GDM1 (cell line): ENCODE measurements around the gene GPR18.
"Not testable (repeated sequence)": the region's sequence is repeated elsewhere in the genome, so short reads cannot be mapped to it uniquely, and the experiment has no call there.

Source experiments
- DNase-seq: peaks from one replicate; lab custom pipeline; 2025; lab: John Stamatoyannopoulos, UW

Gene GPR18

DNA sequence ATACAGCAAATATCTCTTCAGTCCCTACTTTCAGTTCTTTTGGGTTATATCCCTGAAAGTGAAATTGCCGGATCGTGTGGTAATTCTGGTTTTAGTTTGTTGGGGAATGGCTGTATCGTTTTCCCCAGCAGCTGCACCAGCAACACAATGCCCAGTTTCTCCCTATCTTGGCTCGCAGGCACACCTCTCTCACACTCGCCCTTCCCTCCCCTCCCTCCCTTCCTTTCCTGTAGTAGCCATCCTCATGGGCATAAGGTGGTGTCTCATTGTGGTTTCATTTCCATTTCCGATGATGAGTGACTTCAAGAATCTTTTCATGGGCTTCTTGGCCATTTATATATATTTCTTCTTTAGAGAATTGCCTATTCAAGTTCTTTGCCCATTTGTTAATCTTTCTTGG, 8.6 kb upstream of the GPR18 start:
- DNase-seq = no peak

DNA sequence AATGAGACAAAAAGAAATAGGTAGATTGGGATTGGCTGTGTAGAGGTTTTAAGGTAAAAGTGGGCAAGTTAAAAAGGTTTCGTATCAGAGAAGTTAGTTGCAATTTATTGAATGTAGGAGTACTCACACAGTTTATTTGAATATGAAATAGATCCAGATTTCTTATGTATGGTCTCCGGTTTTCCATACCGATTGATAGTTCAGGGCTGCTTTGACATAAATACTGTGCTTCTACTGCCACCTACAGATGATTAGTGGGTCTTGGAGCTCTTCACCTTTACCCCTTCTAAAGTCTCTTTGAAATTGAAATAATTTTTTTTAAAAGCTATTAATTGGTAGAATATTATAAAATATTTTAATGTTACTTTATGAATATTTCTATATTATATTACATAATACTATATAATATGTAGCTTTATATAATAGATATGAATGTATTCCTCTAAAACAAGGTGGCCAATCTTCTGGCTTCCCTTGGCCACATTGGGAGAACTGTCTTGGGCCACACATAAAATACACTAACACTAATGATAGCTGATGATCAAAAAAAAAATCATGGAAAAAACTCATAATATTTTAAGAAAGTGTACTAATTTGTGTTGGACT, 7.7 kb upstream of the GPR18 start:
- DNase-seq = peak; percentile 28

DNA sequence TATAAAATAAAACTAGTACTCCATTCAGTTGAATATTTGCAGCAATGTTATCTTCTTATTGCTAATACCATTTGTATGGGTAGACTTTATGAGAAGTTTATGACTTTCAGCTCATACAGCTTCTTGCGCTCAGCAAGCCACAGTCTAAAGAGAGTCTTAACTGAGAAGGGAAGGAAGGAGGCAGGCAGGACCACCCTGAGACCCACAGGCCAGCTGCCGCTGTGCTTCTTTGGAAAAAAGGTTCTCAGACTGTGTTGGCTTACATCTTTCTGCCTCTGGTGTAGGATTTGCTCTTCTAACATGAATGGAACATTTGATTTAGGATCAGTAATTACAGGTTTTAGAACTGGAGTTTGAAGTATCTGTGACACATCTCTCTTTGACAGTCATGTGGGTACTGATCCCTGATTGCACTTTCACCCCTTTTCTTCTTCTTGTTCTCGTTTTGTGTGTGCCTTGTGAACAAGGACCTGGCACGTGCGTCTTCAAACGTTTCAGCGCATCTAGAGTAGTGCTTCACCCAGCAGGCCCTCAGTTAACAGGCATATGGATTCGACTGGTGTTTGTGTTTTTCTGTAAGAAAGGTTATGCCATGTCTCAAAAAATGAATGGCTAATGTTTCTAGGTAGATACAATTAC, 7.1 kb upstream of the GPR18 start:
- DNase-seq = no peak

DNA sequence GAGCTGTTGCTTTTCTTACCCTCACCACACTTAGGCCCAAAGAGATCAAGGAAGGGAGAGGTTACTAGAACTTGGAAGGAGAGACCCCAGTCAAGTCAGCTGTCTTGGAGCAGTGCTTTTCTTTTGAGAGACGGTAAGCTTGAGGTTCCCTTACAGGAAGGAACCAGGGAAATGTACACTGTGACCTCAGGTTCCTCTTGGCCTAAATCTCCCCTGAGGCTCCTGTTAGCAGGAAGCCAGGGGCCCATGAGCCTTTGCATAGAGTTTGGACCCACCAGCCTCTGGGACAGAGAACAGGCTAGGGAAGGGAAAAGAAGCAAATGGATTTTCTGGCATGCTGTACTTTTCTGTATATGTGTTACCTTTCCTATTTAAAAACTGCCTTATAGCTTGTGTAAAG, 5.9 kb upstream of the GPR18 start:
- DNase-seq = peak; percentile 76

DNA sequence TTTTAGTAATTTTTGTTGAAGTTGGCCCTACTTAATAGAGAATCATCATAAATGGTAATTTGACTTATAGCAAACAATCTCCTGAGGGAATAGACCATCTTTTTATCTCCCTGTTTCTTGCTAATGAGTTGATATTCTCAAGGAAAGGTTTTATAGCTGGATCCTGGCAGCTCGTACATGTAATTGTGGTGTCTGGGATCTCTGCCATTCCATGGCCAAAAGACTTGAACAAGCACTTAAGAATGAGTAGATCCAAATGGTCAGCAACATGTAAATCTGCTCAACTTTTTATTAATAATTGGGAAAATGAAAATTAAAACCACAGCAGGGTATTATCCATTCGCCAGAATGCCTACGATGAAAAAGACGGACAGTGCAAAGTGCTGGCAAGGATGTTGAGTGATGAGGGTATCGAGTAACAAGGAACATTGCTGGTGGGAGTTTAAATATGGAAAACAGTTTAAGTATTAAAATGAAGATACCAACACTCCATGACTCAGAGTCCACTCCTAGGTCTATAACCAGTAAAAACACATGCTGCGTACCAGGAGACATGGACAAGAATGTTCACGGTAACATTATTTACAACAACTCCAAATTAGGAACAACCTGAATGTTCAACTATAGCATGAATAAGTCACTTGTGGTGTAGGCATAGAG, 5.1 kb upstream of the GPR18 start:
- DNase-seq = no peak

DNA sequence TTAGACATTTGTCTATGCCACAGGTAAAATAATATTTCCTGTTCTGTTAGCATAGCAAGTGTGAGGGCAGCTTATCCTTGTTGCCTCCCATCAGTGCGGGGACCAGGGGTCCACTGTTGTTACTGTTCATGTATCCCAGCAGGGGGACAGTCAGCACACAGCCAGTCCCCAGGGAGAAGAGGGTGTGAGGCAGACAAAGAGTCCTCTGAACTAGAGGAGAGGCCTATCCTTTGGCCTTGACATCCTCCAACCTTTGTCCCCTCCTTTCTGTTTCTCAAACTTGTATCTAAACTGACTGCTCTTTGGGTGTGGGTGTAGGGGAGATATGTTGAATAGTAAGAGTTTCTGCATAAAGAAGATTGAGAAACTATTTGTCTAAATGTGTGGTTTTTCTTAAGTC, 2.9 kb upstream of the GPR18 start:
- no peak for DNase-seq

DNA sequence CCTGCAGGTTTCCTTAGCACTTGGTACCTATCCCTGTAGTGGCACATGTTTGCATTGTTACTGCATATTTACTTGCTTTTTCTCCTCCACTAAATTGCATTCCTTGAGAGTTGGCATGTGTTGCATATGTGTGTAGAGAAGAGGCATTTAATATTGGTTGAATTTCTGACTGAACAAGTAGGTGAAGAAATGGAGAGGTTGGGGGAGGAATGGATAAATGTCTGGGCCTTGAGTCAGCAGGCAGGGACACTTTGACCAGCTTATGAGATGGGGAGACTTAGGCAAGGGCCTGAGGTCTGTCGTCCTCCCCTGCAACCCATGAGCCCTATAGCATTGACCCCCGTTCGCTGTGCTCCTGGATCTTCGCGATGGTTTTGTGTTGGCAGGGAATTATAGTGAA, 2.0 kb upstream of the GPR18 start:
- DNase-seq = no peak

DNA sequence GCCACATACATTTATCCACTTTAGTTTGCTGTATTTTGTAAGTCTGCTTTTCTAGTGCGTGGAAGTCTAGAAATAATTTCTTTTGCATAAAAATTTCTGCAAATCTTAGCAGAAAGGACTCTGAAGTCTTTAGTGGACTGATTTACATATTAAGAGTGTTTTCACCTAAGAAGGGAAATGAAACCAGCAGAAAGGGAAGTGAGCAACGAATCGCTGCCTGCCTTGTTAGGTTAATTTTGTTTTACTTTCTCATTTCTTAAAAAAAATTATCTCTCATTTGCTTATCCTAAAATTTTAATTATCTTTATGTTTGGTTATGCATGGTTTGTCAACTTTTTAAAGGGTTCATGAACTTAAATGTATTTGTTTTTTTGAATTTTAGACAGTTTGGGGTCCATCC, 767 bp upstream of the GPR18 start:
- DNase-seq = no peak

DNA sequence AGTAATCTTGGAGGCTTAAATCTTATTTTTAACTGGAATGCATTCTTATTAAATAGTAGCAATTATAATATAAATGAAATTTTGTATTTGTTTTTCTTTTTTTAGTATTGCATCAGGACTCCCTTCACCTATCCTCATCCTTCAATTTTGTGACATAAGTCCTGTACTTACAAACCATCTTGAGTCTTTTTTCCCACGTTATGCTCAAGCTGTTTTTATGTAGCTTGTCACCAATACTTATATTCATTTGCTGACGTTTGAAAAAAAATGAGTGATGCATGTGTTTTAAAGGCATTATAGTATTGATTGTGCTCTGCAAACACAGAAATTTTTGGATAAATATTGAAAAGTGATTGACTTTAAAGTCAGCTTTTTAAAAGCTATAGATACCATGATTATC, 888 bp downstream of the GPR18 start:
- DNase-seq = no peak

DNA sequence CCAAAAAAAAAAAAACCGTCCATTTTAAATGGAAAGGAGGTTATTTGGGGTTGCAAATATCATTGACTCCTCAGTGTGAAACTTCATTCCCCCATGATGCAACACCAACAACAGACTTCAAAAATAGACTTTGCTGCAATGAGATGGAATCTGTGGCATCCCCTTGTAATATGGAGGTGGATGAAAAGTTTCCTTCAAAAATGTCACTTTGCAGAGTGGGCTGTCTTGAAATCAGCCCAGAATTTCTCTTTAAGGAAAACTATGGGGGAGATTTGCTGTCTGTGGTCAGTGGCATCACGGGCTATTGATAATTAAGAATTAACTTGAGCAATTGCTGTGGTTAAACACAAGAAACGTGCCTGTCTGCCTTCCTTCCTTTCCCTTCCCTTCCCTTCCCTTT, 1.5 kb downstream of the GPR18 start:
- DNase-seq = no peak

DNA sequence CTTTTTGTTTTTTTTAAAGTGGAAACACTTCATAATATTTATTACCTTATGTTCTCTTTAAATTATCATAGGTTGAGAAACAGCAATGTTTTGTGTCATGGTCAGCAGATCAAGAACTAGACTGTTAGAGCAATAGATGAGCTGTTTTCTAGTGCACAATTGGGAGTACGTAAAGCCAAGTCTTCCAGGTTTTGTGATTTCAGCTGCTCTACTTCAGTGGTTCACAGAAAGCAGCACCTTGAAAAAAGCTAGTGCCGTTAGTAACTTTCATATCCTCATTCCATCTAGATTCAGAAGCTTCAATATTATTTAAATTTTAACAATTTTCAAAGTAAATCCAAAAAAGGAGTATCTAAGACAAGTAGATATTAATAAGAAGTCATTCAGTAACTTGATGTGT, 1.9 kb downstream of the GPR18 start:
- no peak for DNase-seq

DNA sequence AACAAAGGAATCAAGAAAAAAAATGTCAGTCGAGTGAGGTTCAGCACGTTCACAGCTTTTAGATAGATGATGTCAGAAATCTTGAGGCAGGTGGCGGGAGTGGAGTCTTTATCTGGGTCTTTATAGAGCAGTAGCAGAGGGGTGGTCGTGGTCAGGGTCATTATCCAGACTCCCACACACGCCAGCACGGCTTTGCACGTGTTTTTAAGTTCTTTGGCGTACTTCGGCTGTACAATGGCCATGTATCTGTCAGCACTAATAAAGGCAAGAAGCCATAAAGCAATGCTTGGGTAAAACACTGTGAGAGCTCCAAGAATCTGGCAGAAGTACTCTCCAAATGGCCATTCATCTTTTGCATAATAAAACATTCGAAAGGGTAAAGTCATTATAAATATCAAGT, 2.9 kb downstream of the GPR18 start:
- no peak for DNase-seq

DNA sequence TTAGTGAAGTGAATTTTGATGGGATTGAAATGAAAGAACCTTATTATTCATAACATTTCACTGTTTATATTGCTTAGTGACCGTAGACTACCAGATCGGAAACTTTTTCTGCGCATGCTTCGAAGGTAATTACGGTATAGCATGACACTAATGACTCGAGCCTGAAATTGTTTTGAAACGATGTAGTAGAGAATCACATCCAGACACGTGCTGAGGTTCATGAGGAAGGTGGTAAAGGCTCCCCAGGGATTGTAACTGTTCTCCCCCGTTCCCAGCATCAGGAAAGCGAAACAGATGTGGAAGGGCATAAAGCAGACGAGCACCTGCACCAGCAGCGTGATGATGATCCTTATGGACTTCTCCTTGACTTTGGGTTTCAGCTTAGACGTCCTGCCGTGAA, 3.3 kb downstream of the GPR18 start:
- DNase-seq = no peak

DNA sequence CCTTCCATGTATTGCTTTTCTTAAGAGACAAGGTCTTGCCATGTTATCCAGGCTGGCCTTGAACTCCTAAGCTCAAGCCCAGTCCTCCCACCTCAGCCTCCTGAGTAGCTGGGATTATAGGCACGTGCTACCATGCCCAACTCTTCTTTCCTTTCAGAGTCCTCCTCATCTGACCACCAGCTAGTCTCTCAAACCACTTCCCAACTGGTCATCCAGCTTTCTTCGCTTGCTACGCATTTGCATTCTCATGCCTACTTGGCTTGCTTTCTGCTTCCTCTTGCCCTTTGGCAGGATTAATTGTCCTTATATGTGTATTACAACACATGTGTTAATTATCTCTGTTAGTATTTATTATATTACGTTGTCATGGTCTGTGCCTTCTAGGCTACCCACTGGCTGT, 6.3 kb downstream of the GPR18 start:
- DNase-seq = no peak

DNA sequence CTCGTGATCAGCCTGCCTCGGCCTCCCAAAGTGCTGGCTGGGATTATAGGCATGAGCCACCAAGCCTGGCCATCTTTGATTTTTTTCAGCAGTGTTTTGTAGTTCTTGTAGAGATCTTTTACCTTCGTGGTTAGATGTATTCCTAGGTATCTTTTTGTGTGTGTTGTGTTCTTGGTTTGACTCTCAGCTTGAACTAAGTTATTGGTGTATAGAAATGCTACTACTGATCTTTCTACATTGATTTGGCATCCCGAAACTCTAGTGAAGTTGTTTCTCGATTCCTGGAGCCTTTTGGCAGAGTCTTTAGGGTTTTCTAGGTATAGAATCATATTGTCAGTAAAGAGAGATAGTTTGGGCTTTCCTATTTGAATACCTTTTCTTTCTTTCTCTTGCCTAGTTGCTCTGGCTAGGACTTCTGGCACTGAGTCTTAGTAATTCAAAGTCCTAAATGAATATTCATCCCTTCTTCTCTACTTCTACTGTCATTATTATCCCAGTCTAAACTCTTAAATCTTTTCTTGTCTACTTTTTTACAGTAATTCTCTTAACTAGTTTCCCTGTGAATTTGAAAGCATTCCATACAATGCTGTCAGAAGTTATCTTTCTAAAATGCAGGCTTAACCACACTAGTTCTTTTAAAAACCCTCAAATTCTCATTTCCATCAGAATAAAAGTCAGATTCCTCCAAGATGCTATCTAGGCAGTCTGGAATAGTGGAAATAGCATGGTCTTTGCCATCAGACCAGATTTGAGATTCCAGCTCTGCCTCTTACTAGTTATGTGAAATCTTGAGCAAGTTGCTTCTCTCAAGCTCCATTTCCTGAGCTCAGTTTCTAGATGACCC, 7.0 kb downstream of the GPR18 start:
- no peak for DNase-seq

DNA sequence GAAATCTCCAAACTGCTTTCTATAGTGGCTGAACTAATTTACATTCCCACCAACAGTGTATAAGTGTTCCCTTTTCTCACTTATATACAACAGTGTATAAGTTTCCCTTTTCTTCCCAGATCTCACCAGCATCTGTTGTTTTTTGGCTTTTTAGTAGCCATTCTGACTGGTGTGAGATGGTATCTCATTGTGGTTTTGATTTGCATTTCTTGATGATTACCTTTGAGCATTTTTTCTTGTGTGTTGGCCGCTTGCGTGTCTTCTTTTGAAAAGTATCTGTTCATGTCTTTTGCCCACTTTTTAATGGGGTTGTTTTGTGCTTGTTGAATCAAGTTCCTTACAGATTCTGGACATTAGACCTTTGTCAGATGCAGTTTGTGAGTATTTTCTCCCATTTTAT, 8.6 kb downstream of the GPR18 start:
- DNase-seq = not testable (repeated sequence)

DNA sequence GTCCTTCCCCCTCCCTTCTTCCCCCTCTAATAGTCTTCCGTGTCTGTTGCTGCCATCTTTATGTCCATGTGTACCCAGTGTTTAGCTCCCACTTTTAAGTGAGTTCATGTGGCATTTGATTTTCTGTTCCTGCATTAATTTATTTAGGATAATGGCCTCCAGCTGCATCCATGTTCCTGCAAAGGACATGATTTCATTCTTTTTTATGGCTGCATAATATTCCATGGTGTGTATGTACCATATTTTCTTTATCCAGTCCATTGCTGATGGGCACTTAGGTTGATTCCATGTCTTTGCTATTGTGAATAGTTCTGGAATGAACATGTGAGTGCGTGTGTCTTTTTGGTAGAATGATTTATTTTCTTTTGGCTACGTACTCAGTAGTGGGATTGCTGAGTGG, 9.0 kb downstream of the GPR18 start:
- DNase-seq = not testable (repeated sequence)

DNA sequence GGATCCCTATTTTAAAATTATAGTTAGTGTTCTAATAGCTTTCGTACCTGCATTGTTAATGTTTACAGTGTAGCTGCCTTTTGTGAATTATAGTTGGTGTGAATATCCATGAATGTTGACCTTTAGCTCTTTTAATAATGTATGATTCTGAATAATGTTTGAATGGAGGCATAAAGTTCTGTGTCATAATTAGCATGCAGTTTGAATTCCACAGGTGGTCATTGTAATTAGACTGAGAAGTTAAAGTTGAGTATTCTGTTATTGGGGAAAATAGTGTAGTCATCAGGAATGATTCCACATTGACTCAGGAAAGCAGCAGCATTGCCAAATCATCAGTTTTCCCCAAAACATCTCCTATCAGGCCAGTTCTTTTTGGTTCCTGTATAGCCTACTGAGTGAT, 12.1 kb downstream of the GPR18 start:
- no peak for DNase-seq

DNA sequence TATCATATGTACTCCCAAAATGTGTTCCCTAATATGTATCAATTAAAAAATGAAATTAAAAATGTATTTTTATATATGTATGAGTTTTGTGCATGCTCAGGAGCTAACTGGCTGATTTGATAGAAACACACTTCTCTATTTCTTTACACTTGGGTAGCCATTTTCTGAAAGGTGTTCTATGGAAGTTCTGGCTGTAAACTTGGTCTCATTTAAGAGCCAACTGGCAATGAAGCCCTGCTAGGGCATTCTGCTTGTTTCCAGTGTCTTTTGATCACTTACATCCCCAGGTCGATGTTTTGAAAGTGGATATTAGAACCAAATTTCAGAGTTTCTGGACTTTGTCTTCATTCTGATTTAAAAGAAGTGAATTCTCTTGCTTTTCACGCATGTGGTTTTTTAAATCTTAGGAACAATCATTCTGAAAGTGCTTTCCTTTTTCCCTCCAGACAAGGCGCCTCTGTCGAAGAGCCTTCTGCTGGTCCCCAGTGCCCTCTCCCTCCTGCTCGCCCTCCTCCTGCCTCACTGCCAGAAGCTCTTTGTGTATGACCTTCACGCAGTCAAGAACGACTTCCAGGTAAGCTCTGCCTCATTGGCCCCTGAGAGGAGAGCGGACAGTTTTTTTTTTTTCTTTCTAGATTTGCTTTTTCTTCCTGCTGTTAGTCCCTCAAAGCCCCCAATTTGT, 20.1 kb downstream of the GPR18 start:
- DNase-seq = no peak

DNA sequence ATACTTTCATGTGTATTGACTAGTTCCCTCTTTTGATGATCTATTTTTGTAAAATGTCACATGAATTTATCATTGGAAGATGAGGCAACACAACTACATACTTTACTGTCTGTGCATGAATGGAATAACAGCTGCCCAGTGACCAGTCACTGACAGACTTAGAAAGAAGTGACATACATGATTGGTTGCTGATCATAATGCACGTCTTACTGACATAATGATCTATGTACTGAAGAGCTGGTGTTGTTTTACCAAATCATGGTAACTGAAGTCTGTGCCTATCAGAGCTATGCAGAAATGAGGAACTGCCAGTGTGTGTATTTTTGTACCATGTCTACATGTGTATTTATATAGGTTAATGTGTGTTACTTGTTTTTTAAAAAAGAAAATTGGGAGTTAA, 26.5 kb downstream of the GPR18 start:
- peak; percentile 59 for DNase-seq

DNA sequence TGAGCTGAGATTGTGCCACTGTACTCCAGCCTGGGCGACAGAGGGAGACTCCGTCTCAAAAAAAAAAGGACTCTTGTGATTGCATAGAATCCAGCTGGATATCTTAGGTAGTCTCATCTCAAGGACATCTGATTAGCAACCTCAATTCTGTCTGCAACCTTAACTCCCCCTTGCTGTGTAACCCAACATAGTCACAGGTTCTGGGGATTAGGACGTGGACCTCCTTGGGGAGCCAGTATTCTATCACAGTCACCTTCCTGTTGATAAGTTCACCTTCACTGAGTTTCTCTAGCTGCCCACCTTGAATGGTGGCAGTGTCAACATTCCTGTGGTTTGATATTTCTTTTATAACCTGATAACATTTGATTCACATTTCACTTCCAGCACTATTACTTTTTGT, 27.2 kb downstream of the GPR18 start:
- DNase-seq = no peak

DNA sequence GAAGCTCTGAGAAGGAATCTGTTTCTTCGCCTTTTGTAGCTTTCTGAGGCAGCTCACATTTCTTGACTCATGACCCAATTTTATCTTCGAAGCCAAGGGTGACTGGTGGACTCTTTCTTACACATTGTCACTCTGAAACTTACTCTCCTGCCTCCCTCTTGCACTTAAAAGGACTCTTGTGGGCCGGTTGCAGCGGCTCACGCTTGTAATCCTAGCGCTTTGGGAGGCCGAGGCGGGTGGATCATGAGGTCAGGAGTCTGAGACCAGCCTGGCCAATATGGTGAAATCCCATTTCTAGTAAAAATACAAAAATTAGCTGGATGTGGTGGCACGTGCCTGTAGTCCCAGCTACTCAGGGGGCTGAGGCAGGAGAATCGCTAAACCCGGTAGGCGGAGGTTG, 27.6 kb downstream of the GPR18 start:
- not testable (repeated sequence) for DNase-seq
